Activated T-cell treated with anti-CD3 and anti-CD28 coated beads, Interleukin-2, amount 50 U/mL, for 4 hours (primary cell): Measurements from ENCODE around the gene NOS1AP. TPM values are rescaled to one million over a fixed set of nuclear protein-coding genes. Genes with fewer than 3 reads are reported as not detected.

Source experiments
- ATAC-seq, 2 donors: fragments of 200-7000 bp; cut with Tn5 transposase; one replicate each; pipeline ENCODE4 v1.10.0; 2021
- DNase-seq: peaks from one replicate; pipeline ENCODE4 v3.0.0-alpha.2; 2020
- H3K27me3 Mint-ChIP-seq: one replicate; pipeline ENCODE4 v1.8.0; 2021; ENCODE audit warnings: low read depth, mixed read lengths
- H3K36me3 Mint-ChIP-seq: one replicate; pipeline ENCODE4 v1.8.0; 2022; ENCODE audit warnings: mixed read lengths; ENCODE audit not compliant: insufficient read depth
- H3K4me1 Mint-ChIP-seq: one replicate; pipeline ENCODE4 v1.8.0; 2021; ENCODE audit warnings: low read depth, mixed read lengths
- H3K4me3 Mint-ChIP-seq: one replicate; pipeline ENCODE4 v1.8.0; 2021; ENCODE audit warnings: mild to moderate bottlenecking, moderate library complexity, mixed read lengths
- H3K9me3 Mint-ChIP-seq: one replicate; pipeline ENCODE4 v1.8.0; 2021; ENCODE audit warnings: mixed read lengths
- total RNA-seq, 3 donors: library from RNA; stranded (reverse); gene quantifications; one replicate each; pipeline ENCODE4 v1.2.1, GENCODE V29; 2021

Gene NOS1AP
- total RNA-seq, 3 donors from 2014 or later, result 0.05 to 0.37 (median 0.13) TPM

GRCh38 chr1:162317621-162318020, 248.1 kb downstream of the NOS1AP start:
- H3K27me3 Mint-ChIP-seq, result peaks cover 28% of the 10 kb centered on the region
- DNase-seq, result no peak
- no peak overlapping the region for H3K4me3 Mint-ChIP-seq
- H3K9me3 Mint-ChIP-seq, result no peaks in the 10 kb centered on the region
- H3K36me3 Mint-ChIP-seq, result no peaks in the 10 kb centered on the region
- no peaks in the 10 kb centered on the region for H3K4me1 Mint-ChIP-seq
- ATAC-seq, result no peak

GRCh38 chr1:162319493-162320175, 250.1 kb downstream of the NOS1AP start:
- ATAC-seq, result no peak
- Mint-ChIP-seq H3K36me3 (no peaks in the 10 kb centered on the region), H3K9me3 (no peaks in the 10 kb centered on the region), H3K4me1 (no peaks in the 10 kb centered on the region), H3K4me3 (no peak overlapping the region), H3K27me3 (peaks cover 24% of the 10 kb centered on the region)
- DNase-seq, result no peak

DNA sequence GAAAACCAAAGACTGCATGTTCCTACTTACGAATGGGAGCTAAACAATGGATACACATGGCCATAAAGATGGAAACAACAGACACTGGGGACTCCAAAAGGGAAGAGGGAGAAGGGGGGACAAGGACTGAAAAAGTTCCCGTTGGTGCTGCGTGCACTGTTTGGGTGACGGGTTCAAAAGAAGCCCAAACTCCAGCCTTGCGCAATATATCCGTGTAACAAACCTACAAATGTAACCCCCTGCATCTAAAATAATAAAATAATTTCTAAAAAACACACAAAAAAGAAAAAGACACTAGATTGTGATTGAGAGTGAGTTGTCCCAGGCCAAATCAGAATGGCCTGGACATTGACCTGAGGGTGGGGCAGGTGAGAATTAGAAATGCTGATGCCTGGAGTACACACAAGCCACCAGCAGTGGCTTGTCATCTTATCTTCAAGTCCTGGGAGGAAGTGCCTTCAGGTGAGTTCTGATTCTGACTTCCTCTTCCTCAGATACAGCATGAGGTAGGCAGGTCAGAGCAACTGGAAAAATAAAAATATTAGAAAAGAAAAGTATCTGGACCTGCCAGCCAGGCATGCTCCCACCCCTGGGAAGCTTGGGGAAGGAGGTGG, 252.4 kb downstream of the NOS1AP start:
- no peak for ATAC-seq
- no peak for DNase-seq
- H3K36me3 Mint-ChIP-seq, result no peaks in the 10 kb centered on the region
- peaks cover 24% of the 10 kb centered on the region for H3K27me3 Mint-ChIP-seq
- H3K4me3 Mint-ChIP-seq, result no peak overlapping the region
- H3K4me1 Mint-ChIP-seq, result no peaks in the 10 kb centered on the region
- H3K9me3 Mint-ChIP-seq, result no peaks in the 10 kb centered on the region

GRCh38 chr1:162323023-162323422, 253.5 kb downstream of the NOS1AP start:
- Mint-ChIP-seq H3K4me1 (no peaks in the 10 kb centered on the region), H3K27me3 (peaks cover 24% of the 10 kb centered on the region), H3K36me3 (no peaks in the 10 kb centered on the region), H3K9me3 (no peaks in the 10 kb centered on the region), H3K4me3 (no peak overlapping the region)
- ATAC-seq, result no peak
- no peak for DNase-seq

GRCh38 chr1:162324396-162324795, 254.9 kb downstream of the NOS1AP start:
- Mint-ChIP-seq H3K4me3 (no peak overlapping the region), H3K9me3 (no peaks in the 10 kb centered on the region), H3K36me3 (no peaks in the 10 kb centered on the region), H3K27me3 (peaks cover 11% of the 10 kb centered on the region), H3K4me1 (no peaks in the 10 kb centered on the region)
- DNase-seq (no peak), ATAC-seq (no peak)

DNA sequence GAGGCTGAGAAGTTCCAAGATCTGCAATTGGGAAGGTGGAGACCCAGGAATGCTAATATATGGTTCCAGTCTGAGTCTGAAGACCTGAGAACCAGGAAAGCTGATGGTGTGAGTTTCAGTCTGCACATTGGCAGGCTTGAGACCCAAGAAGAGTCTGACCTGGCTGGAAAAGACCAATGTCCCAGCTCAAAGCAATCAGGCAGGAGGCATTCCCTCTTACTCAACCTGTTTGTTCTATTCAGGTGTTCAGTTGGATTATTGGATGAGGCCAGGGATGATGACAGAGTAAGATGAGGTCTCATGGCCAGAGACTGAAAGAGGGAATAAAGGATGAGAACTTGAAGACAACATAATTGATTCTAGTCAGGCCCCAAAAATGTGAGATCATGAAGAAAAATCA, 257.1 kb downstream of the NOS1AP start:
- Mint-ChIP-seq H3K36me3 (no peaks in the 10 kb centered on the region), H3K27me3 (peaks cover 5% of the 10 kb centered on the region), H3K9me3 (no peaks in the 10 kb centered on the region), H3K4me1 (no peaks in the 10 kb centered on the region), H3K4me3 (no peak overlapping the region)
- ATAC-seq (no peak), DNase-seq (no peak)

- no peaks in the 10 kb centered on the region for H3K9me3 Mint-ChIP-seq
- H3K4me3 Mint-ChIP-seq, result no peak overlapping the region
- peaks cover 5% of the 10 kb centered on the region for H3K27me3 Mint-ChIP-seq
- no peaks in the 10 kb centered on the region for H3K4me1 Mint-ChIP-seq
- ATAC-seq (no peak), DNase-seq (no peak)
- H3K36me3 Mint-ChIP-seq, result no peaks in the 10 kb centered on the region
Observed at GRCh38 chr1:162327144-162327787, 257.8 kb downstream of the NOS1AP start.

DNA sequence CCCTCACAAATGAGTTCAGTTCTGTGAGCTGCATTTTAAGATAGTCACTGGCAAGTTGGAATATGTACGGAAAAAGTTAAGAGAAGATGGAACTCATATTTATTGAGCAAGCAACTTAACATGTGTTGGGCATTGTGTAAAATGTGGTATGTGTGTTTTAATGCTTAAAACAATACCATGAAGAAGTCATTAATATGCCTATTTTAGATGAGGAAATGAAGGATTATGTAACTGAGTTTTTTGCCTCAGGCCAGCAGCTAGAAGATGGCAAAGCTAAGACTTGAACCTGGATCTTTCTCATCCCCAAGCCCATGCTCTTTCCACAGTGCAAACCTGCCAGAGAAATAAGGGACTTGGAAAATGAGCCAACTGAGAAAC, 258.3 kb downstream of the NOS1AP start:
- no peaks in the 10 kb centered on the region for H3K9me3 Mint-ChIP-seq
- H3K27me3 Mint-ChIP-seq, result peaks cover 3% of the 10 kb centered on the region
- no peaks in the 10 kb centered on the region for H3K36me3 Mint-ChIP-seq
- no peaks in the 10 kb centered on the region for H3K4me1 Mint-ChIP-seq
- H3K4me3 Mint-ChIP-seq, result no peak overlapping the region
- ATAC-seq, result no peak
- no peak for DNase-seq

DNA sequence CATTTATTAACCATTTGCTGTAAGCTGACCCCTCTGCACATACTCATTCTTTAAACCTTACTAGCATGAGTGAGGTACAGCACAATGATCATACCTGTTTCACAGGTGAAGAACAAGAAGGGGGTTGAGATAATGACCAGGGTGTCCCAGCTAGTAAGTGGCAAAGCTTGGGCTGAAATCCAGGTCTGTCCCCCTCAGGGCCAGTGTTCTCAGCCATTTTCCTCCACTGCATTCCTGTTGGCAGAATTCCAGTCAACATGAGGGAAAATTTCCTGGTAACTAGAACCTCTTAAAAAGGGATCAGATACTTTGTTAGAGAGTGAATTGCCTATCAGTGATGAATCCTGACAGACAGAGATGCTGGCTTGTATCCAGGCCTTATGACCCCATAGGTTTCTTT, 259.0 kb downstream of the NOS1AP start:
- DNase-seq, result no peak
- Mint-ChIP-seq H3K36me3 (no peaks in the 10 kb centered on the region), H3K4me1 (no peaks in the 10 kb centered on the region), H3K27me3 (peaks cover 3% of the 10 kb centered on the region), H3K9me3 (no peaks in the 10 kb centered on the region), H3K4me3 (no peak overlapping the region)
- ATAC-seq, result no peak

DNA sequence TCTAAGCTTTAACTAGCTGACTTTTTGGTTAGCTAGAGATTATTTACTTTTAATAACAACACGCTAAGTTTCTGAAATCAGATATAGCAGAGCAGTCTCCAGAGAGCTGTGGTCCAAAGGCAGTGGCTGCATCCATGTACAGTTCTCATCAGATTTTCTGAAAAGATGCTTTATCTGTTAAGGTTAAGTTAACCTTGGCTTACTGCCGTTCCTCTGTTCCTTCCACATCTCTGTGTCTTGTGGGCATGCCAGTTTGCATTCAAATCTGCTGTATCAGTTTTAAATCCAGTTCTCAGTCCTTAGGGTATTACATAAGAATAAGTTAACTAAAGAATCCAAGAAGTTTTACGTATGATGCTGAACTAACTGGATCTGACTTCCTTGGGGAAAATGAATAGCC, 260.3 kb downstream of the NOS1AP start:
- no peak for ATAC-seq
- no peaks in the 10 kb centered on the region for H3K36me3 Mint-ChIP-seq
- no peaks in the 10 kb centered on the region for H3K4me1 Mint-ChIP-seq
- DNase-seq, result no peak
- H3K4me3 Mint-ChIP-seq, result no peak overlapping the region
- H3K27me3 Mint-ChIP-seq, result peaks cover 6% of the 10 kb centered on the region
- no peaks in the 10 kb centered on the region for H3K9me3 Mint-ChIP-seq

DNA sequence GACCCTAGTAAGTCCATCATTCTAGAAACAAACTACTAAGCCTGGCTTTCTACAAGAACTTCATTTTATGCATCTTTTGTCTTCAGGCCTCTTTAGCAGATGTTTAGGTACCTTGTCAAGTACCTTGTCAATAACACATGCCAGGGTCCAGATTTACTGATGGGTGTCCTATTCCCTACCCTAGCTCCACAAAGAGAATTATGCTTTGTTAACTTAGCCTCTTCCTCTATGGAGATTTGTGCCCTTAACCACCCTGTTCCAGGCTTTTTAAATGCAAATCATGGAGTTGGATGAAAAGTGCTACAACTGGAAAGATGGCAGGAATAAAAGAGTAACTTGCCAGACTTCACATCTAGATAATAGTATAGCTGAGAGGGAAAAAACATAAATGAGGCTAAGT, 264.5 kb downstream of the NOS1AP start:
- DNase-seq (no peak), ATAC-seq (no peak)
- no peaks in the 10 kb centered on the region for H3K4me1 Mint-ChIP-seq
- H3K9me3 Mint-ChIP-seq, result no peaks in the 10 kb centered on the region
- H3K27me3 Mint-ChIP-seq, result peaks cover 12% of the 10 kb centered on the region
- no peak overlapping the region for H3K4me3 Mint-ChIP-seq
- no peaks in the 10 kb centered on the region for H3K36me3 Mint-ChIP-seq

GRCh38 chr1:162335126-162335525, 265.6 kb downstream of the NOS1AP start:
- H3K36me3 Mint-ChIP-seq, result no peaks in the 10 kb centered on the region
- no peaks in the 10 kb centered on the region for H3K4me1 Mint-ChIP-seq
- no peak overlapping the region for H3K4me3 Mint-ChIP-seq
- H3K9me3 Mint-ChIP-seq, result no peaks in the 10 kb centered on the region
- ATAC-seq (no peak), DNase-seq (no peak)
- peaks cover 12% of the 10 kb centered on the region for H3K27me3 Mint-ChIP-seq

DNA sequence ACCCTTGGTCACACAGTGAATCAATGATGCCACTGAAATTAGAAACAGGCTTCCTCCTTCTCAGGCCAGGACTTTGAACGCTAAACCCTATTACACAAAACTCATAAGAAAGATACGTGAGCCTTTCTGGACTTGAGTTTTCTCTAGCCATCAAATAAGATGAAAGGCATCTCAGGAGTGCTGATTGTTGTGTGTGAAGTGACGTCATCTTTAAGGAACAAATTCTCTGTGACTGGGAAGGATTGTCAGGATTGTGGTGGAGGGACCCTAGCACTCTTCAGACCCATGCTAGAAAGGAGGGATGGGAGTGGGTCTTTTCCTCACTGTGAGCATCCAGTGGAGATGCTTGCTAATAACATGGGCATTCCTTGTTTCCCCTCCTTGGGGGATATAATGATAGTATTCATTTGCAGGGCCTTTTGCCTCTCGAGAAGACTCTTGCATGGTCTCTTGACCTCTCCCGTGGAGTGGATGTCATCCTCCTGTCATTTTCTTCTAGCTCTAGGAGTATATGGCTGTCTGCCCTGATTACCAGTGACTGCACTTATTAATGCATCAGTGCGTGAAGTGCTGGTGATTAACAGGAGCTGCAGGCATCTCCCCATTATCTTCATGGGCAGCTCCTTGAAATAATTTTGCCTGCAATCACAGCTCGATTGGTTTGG, 267.3 kb downstream of the NOS1AP start:
- H3K27me3 Mint-ChIP-seq, result peaks cover 15% of the 10 kb centered on the region
- DNase-seq, result no peak
- H3K9me3 Mint-ChIP-seq, result no peaks in the 10 kb centered on the region
- no peak for ATAC-seq
- no peaks in the 10 kb centered on the region for H3K36me3 Mint-ChIP-seq
- H3K4me1 Mint-ChIP-seq, result no peaks in the 10 kb centered on the region
- H3K4me3 Mint-ChIP-seq, result no peak overlapping the region

DNA sequence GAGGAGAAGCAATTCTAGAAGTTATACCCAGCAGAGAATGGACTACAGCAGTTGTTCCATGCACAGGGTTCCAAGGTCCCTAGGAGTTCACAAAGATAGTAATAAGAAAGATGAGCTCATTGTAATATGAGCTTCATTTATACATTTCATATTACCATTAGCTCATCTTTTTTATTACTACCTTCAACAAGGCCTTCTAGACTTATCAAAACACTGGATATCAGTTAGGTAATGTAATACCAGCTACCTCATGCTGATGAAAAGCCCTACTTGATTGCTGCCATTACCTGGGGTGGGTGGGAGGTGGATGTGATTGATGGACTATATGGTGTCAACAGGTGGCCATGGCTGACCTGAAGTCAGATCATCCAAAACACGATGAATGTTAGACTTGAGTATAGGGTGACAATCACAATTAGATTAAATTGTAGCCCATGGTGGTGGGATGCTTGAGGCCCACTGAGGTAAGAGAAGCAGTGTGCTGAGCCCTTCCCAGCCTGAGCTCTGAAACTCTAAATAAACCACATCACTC, 273.0 kb downstream of the NOS1AP start:
- DNase-seq (no peak), ATAC-seq (no peak)
- Mint-ChIP-seq H3K9me3 (no peaks in the 10 kb centered on the region), H3K27me3 (peaks cover 9% of the 10 kb centered on the region), H3K4me3 (no peak overlapping the region), H3K36me3 (no peaks in the 10 kb centered on the region), H3K4me1 (no peaks in the 10 kb centered on the region)
